Effector CD4-positive, alpha-beta T cell (primary cell): Measurements from ENCODE around the gene MAP3K7.

Experiments
- DNase-seq: peaks from one replicate; pipeline ENCODE4 v3.0.0-alpha.2; 2020

Gene MAP3K7

DNA sequence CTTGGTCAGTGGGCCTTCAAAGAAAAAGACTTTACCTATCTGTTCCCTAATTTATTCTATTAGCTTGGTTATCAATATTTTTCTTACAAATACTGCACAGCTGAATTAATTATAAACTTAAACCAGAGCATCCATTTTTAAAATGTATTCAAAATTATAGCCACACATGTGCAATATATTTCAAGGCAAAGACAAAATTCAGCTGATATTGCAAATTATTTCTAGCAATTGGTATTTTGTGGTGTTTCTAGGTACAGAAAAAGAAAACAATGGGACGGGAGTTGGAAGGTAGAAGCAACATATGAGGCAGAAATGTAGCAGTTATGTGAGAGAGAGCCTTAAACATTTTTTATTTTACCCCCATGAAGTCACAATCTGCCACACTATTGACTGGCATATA, 64.9 kb downstream of the MAP3K7 start:
- DNase-seq = no peak

DNA sequence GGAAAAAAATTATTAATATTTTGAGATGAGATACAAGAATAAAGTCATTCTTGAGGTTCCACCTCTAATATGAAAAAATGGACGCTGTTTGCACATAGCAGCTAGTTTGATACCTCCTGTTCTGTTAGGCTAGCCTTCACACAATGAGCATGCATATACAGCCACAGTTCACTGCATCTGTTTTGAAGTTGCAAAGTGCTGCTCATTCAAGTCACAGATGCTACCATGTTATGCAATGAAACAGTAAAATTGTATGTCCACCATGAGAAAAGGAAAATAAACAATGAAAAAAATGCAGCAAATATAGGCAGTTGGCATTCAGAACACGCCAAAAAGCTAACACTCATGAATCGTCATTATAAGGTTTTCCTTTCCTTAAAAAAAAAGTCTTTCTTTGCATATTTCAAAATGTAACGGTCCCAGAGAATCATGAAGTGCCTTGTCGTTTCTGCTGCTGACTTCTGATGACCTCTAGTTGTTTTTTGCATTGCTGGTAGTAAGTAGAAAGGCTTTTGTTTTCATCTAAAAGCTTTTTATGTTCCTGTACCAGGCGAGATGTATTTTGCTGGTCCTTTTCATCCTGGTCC, 70.7 kb downstream of the MAP3K7 start:
- DNase-seq = no peak

DNA sequence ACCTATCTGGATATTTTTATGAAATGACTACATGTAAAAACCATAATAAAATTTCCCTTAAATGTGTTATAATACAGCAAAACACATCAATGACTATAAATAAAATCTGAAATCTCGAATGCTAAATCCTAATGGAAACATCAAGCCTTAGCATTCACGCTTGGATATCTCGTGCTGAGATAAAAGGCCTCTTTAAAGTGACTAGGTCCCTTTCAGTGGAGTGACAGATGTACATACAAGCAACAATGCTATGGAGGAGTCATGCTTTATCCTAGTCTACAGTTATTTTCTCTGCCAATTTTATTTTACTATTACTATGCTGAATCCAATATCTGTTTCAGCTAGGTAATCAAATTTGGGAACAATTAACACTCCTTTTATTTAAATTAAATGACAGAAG, 72.4 kb downstream of the MAP3K7 start:
- DNase-seq = no peak

DNA sequence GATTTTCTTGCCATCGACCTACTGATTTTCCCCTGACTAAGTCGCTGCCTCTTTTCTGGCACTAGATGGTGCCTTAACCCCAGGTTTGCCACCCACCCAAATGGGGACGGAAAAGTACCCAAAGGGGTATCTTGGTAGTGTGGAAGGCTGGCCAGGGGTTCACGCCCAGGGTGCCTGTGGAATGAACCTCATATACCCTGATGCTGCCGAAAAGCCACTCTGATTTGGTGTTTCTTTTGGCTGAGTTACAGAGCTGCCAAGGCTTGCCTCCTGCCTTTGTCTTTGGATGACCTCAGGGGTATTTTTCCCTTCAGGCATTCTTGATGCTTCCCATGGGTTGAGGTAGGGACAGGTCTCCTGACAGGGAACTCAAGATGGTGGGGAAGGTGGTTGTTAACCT, 78.1 kb downstream of the MAP3K7 start:
- DNase-seq = no peak

DNA sequence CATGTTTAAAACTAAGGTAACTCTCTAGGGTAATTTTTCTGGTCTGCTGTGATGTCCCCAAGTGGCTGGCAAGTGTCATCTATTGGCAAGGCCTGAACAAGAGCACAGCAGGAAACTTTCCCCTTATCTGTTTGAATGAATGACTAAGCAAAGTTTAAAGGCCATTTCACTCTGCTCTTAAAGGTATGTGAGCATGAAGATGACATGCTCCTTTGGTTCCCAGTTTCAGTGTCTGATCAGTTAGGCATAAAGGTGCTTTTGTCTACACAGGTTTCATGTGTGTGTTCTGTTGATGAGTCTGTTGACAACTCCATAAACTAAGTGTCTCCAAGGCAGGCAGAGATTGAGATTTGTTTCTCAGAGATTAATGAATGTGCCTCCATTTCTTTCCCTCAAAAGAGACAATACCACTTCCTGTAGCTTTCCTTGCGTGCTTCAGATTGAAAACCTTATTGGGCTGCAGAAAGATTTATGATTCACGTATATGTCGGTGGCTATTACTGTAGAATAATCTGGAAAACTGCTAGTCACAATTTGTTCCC, 83.9 kb downstream of the MAP3K7 start:
- no peak for DNase-seq

DNA sequence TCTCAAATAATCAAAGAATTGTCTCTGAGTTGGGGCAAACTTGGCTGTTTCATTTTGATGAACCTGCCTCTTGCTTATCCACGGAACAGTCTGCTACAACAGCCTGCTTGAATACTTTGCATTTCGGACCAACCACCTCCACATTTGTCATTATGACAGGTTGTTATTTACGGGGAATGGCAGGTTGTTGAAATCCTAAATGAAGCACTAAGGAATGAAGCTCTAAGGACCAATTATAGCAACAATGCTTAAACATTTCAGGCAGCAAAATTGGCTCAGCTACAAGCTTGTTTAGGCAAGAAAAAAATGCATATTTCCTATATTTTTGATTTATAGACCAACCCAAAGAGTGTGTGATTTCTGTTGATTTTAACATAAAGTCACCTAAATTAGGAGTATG, 84.5 kb downstream of the MAP3K7 start:
- no peak for DNase-seq

DNA sequence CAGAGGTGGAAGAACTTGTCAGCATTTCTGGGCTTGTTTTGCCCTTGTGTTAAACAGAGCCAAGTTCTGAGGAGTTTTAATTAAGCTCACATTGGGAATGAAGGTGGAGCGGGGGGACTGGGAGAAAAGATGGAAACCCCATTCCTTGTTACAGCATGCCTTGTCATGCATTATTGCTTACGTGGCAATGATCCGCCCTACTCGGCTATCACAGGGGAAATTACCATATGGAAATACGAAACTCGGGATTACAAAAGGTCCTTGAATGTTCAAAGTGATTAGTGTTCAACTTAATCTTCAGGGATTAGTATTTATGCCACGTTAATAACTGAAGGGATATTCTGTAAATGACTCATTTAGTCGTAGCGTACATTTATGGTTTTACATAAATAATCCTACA, 86.4 kb downstream of the MAP3K7 start:
- DNase-seq = no peak

DNA sequence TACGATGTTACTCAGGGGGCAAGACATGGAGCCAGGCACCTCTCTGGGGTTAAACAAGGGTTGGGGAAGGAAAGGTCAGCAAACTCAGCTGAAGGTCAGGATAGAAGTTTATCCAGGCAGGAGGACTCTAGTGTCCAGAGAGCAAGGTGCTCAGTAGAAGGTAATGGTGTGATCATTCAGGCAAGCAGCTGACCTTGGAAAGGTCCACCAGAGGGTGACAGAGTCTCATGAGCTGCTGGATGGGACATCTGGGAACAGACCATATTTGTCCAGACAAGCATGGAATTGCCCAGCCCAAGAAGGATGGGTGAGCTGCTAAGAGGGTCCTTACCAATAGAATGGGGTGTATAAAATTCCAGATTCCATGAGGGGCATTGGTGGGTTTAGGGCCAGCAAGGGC, 89.5 kb downstream of the MAP3K7 start:
- DNase-seq = no peak

DNA sequence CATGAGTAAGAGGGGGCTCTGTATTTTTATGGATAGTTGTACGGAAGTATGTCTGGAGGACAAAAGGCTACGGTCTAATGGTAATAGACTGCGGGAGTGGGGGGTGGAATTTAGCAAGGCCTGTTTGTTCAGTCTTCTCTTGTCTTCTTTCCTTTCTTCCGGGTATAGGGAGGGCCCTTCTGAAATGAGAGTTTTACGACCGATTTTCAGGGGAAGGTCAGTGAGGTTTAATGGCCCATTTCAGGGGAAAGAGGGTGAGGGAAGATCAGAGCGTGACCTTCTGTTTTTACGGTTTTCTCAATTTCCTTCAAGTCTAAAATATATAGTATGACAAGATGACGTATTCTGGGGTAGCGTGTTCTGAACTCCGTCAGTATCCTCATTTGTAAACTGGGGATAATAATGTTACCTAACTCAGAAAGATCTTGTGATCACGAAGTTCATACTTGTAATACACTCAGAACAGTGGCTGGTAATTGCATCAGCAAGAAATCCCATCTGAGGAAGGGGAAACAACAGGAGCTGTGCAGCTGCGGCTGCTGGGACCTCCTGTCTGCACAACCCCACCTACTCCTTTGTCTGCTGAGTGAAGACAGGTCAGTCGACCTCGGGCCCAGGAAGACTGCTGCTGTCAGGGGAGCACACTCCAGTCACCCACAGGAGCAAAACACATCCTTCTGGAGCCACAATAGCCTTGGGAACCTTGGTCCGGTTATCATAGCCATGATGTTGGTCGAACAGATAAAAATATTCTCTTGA, 90.4 kb downstream of the MAP3K7 start:
- DNase-seq = no peak

DNA sequence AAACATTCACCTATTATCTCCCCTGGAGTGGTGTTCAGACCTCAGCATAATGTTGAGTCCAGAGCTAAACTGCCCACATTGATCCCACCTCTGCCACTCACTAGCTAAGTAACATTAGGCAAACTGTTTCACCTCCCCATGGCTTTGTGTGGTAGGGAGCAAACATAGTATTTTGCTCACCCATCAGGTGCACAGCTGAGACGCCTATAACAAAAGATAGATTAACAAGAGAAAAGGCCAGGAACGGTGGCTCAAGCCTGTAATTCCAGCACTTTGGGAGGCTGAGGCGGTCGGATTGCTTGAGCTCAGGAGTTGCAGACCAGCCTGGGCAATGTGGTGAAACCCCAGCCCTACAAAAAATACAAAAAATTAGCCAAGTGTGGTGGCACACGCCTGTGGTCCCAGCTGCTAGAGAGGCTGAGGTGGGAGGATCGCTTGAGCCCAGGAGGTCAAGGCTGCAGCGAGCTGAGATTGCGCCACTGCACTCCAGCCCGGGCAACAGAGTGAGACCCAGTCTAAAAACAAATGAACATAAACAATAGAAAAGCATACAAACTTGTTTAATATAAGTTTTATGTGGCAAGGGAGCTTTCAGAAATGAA, 91.6 kb downstream of the MAP3K7 start:
- no peak for DNase-seq

DNA sequence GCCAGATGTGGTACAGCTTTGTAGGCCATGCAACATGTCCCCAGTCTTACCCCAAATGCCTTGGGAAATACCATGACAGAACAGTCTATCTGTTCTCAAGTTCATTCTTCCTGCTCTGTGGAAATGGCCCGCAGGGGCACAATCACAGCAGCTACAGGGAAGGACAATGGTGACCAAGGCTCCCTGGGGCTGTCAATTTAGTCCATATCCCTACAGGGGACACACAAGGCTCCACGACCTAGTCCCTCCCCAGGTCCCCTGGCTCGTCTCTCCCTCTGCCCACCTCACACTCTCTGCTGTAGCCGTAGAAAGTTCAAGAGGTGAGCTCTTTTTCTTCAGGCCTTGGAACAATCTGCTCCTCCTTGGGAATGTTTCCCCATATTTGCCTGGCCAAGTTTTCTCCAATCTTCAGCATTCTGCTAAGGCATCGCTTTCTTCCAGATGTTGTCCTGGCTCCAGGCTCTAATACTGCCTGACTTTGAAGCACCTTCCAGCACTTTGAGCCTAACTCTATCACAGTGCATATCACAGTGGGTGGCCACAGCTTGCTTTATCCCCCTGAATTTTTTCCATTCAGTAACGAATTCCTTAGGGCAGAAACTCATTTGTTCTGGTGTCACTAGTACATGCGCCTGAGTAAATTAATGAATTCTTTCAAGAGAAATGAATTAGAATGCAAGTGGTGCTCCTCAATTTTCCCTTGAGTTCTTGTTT, 92.6 kb downstream of the MAP3K7 start:
- DNase-seq = no peak

DNA sequence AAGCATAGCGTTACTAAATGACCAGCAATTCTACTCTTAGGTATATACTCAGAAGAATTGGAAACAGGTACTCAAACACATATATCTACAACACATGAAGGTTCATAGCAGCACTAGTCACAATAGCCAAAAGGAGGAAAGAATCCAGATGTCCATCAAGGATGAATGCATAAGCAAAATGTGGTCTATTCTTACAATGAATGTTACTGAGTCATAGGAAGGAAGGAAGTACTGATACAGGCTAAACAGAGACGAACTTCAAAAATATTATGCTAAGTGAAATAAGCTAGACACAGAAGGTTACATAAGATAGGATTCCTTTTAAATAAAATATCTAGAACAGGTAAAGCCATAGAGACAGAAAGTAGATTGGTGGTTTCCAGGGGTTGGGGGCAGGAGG, 93.5 kb downstream of the MAP3K7 start:
- DNase-seq = no peak

DNA sequence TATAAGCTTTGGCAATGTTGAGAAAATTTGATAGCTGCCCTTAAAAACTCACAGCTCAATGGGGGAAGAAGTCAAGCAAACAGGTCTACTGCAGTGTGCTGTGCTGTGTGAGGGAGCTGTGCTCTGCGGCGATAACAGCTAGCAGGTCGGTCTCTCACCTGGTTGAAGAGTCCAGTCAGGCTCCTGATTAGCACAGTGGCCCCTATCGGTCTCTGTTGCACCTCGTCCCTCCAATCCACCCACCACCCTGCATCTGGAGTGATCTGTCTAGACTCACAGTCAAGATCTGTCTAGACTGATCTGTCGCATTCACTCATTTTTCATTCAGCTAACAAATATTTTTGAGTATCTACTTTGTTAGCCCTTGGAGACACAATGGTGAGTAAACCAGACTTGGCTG, 94.1 kb downstream of the MAP3K7 start:
- DNase-seq = no peak

DNA sequence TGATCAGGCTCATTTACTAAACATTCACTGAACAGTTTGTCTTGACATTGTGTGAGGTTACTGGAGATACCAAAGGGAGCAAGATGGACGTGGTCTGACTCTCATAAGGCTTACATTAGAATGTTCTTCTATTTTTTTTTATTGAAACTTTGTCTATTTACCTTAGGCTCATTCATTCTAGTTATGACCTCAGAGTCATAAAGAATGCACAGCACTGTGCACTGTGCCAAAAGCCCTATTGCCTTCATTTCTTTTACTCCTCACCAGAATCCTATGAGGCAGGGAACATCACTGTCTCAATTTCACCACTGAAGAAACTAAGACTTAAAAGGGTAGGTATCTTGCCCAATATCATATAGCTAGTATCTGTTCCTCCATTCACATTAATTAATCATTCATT, 94.5 kb downstream of the MAP3K7 start:
- no peak for DNase-seq

DNA sequence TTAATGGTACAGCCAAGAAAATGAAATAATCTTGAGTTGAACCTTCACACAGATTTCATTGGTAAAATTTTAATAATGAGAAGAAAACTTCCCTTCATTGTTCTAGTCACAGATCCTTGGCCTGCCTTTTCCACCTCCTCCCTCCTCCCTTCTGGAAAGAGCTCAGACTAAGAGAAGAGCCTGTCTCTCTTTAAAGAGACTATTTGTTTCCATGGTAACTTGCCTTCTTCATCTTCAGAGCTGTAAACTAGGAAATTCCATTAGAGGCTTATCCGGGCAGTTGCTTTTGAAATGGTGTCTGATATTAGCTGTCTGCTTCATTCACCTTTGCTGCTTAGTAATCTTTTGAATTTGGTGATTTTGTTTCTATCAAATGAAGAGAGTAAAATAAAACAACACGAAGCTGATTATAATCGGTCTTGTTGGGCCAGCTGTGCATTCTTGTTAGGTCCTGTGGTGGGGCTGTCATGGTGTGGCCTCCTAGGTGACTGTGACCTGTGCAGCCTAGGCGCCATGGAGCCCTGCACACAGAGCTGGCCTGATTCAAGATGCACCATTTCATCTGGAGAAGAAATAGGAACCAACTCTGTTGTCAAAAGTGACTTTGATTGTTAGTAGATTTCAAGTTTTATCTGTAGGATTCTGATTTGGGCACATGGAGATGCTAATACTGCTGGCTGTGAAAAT, 96.7 kb downstream of the MAP3K7 start:
- DNase-seq = no peak

DNA sequence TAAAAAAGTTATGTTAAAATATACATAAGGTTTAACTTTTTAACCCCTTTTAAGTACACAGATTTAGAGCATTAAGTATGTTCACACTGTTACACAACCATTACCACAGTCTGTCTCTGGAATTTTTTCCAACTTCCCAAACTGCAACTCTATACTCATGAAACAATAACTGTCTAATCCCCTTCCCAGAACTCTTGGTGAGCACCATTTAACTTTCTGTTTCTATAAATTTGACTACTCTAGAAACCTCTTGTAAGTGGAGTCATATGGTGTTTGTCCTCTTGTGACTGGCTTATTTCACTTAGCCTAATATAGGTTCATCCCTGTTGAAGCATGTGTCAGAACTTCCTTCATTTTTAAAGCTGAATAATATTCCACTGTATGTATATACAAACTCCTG, 98.1 kb downstream of the MAP3K7 start:
- DNase-seq = no peak

DNA sequence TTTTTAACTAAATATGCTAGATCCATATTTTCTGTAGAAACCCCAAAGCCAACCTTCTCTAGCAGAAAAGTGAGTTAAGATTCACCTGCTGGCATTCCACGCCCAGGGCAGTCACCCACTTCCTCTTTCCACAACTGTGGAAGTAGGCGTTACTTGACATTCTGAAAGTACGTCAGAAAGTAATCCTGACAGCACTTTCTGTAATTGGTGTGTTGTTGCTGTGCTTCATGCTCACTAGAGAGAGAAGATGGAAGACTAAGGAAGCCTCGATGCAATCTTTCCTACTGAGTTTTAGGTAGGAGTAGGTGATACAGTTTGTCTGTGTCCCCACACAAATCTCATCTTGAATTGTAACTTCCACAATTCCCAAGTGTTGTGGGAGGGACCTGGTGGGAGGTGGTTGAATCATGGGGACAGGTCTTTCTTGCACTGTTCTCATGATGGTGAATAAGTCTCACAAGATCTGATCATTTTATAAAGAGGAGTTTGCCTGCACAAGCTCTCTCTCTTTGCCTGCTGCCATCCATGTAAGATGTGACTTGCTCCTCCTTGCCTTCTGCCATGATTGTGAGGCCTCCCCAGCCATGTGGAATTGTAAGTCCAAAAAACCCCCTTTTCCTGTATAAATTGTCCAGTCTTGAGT, 101.1 kb downstream of the MAP3K7 start:
- DNase-seq = no peak

DNA sequence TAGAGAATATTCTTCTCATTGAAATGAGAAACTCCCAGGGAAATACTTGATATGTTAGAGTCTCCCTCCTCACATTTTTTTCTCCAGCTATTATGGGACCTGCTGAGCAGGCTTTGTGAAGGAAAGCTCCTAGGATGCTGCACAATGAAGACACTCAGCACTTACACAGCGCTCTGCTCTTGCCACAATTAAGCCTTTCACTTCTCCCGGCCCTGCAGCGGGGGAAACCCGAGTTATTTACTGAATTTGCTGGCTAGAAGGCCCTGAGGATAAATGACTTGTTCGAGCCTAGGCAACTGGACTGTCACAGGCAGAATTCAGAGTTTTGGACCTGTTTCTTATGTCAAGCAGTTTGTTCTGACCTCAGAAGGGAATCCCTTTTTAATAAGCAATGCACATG, 102.0 kb downstream of the MAP3K7 start:
- DNase-seq = no peak

DNA sequence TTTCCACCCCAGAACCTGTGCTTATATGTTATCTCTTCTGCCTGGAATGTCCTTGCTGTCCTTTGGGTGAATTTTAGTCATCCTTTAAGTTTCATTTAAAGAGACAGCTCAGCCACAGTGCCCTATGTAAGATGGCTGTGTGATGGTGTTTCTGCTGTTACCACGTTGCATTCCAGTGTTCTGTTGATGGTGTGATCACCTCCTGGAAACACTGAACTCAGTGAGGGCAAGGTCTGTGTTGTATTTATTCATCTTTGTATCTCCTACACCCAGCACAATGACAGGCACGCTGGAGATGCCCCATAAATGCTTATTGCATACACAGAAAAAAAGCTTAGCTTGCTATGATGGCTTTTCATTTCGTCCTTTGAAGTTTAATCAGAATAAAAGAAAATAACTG, 102.5 kb downstream of the MAP3K7 start:
- DNase-seq = no peak

DNA sequence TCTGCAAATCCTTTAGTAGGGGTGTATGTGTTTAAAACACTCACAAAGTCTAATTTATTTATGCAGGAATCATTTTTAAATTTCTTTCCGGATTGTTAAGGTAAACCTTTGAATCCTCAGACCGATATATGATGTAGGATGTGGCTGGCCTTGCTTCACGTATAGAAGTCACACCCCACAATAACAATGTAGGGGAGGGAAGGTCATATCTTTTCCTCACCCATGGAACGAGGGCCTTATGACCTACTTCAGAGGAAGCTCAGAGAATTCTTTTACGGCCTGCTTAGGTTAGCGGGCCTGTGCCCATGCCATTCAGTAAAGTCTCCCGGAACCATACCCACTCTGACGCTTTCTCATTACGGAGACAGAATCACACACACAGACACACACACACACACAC, 102.9 kb downstream of the MAP3K7 start:
- no peak for DNase-seq

DNA sequence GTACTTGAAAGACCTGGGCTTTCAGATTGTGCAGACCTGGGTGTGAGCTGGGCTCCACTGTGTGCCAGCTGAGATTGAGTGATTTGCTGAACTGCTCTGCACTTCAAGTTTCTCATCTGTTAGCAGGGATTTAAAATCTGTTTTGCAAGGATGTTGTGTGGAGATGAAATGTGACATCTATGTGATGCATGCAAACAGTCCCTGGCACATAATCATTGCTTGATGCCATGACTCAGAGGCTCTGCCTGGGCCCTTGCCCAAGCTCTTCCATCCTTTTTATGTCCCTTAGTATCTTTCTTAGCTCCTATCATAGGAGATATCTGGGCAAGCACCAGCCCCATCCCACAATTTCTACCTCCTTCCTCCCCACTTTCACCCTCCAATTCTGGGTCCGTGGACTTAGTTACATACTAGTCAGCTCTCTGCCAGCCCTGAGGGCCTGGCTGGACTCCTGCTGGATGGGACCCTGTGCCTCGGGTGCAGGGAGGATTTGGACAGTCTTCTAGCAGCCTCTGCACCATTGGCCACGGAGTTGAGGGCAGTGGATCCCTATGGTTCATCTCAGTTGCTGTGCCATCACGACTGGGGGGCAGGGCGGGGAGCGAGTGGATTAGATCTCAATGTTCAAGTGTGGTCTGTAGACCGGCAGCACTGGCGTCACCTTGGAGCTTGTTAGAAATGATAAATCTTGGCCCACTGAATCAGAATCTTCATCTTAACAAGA, 103.6 kb downstream of the MAP3K7 start:
- no peak for DNase-seq

DNA sequence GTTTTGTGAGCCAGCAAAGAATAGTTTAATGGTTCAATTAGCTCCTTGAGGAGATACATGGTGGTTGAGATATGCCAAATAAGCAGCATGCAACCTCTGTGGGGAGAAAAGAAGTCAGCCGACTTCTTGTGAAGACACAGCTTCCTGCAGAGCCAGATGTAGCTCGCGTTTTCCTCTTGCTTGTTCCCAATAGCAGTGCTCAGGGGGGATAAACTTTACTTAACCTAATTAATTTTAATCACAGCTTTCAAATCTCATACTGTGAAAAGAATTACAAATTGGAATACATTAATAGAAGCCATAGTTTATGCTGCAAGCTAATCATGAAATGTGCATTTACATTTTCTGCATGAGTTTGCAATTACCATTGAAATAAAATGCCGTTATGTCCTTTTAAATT, 106.2 kb downstream of the MAP3K7 start:
- DNase-seq = no peak
